ENCODE results near the gene ELAVL4.

DNA sequence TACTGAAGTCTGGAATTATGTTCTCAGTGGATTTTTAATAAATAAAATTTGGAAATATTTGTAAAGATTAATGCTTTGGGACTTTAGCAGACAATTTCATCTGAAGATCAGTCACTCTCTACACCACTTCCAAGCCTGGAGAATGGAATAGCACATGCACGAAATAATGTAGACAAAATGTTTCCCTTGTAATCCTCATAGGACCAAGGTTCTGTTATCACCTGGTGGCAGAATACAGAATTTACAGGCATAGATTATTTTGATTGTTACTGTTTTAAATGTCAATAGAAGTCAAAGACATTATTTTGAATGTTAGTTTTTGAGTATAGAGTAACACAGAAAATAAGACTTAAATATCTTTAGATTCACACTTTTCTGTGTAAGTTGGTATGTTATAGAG lies 9.1 kb upstream of the ELAVL4 start:
- TF ChIP-seq CREB1 (CRISPR knock-in tag; IDR thresholded peaks at IDR 0.05) (no peak), GABPB1 (CRISPR knock-in tag; IDR thresholded peaks at IDR 0.05) (no peak), MXD4 (CRISPR knock-in tag; IDR thresholded peaks at IDR 0.05; ENCODE audit: borderline replicate concordance) (no peak), TEAD4 (CRISPR knock-in tag; IDR thresholded peaks at IDR 0.05) (no peak), ZNF416 (CRISPR knock-in tag; IDR thresholded peaks at IDR 0.05) (no peak), ZBTB21 (CRISPR knock-in tag; IDR thresholded peaks at IDR 0.05; ENCODE audit: borderline replicate concordance) (no peak), ZNF121 (CRISPR knock-in tag; IDR thresholded peaks at IDR 0.05) (no peak), ELF4 (CRISPR knock-in tag; IDR thresholded peaks at IDR 0.05; ENCODE audit: low read depth) (no peak)
- TF ChIP-seq, protein P1, sequence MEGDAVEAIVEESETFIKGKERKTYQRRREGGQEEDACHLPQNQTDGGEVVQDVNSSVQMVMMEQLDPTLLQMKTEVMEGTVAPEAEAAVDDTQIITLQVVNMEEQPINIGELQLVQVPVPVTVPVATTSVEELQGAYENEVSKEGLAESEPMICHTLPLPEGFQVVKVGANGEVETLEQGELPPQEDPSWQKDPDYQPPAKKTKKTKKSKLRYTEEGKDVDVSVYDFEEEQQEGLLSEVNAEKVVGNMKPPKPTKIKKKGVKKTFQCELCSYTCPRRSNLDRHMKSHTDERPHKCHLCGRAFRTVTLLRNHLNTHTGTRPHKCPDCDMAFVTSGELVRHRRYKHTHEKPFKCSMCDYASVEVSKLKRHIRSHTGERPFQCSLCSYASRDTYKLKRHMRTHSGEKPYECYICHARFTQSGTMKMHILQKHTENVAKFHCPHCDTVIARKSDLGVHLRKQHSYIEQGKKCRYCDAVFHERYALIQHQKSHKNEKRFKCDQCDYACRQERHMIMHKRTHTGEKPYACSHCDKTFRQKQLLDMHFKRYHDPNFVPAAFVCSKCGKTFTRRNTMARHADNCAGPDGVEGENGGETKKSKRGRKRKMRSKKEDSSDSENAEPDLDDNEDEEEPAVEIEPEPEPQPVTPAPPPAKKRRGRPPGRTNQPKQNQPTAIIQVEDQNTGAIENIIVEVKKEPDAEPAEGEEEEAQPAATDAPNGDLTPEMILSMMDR (IDR thresholded peaks at IDR 0.05), result no peak
- TF ChIP-seq, protein P2, sequence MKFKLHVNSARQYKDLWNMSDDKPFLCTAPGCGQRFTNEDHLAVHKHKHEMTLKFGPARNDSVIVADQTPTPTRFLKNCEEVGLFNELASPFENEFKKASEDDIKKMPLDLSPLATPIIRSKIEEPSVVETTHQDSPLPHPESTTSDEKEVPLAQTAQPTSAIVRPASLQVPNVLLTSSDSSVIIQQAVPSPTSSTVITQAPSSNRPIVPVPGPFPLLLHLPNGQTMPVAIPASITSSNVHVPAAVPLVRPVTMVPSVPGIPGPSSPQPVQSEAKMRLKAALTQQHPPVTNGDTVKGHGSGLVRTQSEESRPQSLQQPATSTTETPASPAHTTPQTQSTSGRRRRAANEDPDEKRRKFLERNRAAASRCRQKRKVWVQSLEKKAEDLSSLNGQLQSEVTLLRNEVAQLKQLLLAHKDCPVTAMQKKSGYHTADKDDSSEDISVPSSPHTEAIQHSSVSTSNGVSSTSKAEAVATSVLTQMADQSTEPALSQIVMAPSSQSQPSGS (CRISPR knock-in tag; IDR thresholded peaks at IDR 0.05; ENCODE audit: borderline replicate concordance, low read depth), result no peak
- TF ChIP-seq, protein P3, sequence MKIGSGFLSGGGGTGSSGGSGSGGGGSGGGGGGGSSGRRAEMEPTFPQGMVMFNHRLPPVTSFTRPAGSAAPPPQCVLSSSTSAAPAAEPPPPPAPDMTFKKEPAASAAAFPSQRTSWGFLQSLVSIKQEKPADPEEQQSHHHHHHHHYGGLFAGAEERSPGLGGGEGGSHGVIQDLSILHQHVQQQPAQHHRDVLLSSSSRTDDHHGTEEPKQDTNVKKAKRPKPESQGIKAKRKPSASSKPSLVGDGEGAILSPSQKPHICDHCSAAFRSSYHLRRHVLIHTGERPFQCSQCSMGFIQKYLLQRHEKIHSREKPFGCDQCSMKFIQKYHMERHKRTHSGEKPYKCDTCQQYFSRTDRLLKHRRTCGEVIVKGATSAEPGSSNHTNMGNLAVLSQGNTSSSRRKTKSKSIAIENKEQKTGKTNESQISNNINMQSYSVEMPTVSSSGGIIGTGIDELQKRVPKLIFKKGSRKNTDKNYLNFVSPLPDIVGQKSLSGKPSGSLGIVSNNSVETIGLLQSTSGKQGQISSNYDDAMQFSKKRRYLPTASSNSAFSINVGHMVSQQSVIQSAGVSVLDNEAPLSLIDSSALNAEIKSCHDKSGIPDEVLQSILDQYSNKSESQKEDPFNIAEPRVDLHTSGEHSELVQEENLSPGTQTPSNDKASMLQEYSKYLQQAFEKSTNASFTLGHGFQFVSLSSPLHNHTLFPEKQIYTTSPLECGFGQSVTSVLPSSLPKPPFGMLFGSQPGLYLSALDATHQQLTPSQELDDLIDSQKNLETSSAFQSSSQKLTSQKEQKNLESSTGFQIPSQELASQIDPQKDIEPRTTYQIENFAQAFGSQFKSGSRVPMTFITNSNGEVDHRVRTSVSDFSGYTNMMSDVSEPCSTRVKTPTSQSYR (CRISPR knock-in tag; IDR thresholded peaks at IDR 0.05), result no peak
